ENCODE measurements around the gene MDM2. TPM values are rescaled to one million over a fixed set of nuclear protein-coding genes. Genes with fewer than 3 reads are reported as not detected.

MDM2 gene
- total and polyA plus RNA-seq, 9 of the 15 experiments (the other 6 are each of a cell fraction or from before 2014, with no cell fraction given): 13.6 to 100 (median 49.0) TPM

DNA sequence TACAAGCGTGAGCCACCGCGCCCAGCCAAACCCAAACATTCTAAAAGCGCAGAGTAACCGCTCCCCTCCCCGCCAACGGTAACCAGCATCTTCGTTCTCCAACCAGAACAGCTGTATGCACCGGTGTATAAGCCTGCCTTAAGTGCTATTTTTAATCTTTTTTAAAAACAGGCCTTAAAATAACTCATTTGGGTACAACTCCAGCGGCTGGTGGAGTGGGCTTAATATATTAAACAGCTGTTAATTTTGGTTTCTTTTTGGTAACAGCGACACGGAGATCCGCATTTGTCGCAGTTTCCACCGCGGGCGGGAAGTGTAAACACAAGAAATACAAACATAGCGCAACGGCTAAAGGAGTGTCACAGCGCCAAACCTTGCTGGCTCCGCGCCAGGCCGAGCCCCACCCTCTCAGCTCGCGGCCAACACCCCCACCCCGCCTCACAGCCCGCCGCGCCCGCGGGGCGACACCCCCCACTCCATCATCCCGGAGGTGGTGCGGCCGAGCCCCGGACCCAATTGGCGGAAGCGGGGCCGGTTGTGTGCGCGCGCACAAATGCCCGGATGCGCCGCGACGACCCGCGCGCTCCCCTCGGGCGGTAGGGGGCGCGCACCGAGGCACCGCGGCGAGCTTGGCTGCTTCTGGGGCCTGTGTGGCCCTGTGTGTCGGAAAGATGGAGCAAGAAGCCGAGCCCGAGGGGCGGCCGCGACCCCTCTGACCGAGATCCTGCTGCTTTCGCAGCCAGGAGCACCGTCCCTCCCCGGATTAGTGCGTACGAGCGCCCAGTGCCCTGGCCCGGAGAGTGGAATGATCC lies at the start of gene MDM2 (continued):
- TF ChIP-seq ZNF408 (CRISPR knock-in tag; IDR thresholded peaks at IDR 0.05; ENCODE audit: low read depth): no peak
- 0 out of 2 replicates have a peak, but pooled peaks have one; percentile 23 for TF ChIP-seq BHLHE40 (IDR thresholded peaks at IDR 0.05; ENCODE audit: low read length)
- TF ChIP-seq, protein P1, sequence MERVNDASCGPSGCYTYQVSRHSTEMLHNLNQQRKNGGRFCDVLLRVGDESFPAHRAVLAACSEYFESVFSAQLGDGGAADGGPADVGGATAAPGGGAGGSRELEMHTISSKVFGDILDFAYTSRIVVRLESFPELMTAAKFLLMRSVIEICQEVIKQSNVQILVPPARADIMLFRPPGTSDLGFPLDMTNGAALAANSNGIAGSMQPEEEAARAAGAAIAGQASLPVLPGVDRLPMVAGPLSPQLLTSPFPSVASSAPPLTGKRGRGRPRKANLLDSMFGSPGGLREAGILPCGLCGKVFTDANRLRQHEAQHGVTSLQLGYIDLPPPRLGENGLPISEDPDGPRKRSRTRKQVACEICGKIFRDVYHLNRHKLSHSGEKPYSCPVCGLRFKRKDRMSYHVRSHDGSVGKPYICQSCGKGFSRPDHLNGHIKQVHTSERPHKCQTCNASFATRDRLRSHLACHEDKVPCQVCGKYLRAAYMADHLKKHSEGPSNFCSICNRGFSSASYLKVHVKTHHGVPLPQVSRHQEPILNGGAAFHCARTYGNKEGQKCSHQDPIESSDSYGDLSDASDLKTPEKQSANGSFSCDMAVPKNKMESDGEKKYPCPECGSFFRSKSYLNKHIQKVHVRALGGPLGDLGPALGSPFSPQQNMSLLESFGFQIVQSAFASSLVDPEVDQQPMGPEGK (CRISPR knock-in tag; IDR thresholded peaks at IDR 0.05; ENCODE audit: borderline replicate concordance): no peak
- no peak for TF ChIP-seq ZFP30 (CRISPR knock-in tag; IDR thresholded peaks at IDR 0.05; ENCODE audit: borderline replicate concordance)
- peak; percentile 59 for TF ChIP-seq EP300 (IDR thresholded peaks at IDR 0.05; ENCODE audit: low read length)
- TF ChIP-seq ZC3H4 (CRISPR knock-in tag; IDR thresholded peaks at IDR 0.05; ENCODE audit: borderline replicate concordance): no peak
- TF ChIP-seq, protein P2, sequence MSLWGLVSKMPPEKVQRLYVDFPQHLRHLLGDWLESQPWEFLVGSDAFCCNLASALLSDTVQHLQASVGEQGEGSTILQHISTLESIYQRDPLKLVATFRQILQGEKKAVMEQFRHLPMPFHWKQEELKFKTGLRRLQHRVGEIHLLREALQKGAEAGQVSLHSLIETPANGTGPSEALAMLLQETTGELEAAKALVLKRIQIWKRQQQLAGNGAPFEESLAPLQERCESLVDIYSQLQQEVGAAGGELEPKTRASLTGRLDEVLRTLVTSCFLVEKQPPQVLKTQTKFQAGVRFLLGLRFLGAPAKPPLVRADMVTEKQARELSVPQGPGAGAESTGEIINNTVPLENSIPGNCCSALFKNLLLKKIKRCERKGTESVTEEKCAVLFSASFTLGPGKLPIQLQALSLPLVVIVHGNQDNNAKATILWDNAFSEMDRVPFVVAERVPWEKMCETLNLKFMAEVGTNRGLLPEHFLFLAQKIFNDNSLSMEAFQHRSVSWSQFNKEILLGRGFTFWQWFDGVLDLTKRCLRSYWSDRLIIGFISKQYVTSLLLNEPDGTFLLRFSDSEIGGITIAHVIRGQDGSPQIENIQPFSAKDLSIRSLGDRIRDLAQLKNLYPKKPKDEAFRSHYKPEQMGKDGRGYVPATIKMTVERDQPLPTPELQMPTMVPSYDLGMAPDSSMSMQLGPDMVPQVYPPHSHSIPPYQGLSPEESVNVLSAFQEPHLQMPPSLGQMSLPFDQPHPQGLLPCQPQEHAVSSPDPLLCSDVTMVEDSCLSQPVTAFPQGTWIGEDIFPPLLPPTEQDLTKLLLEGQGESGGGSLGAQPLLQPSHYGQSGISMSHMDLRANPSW (CRISPR knock-in tag; IDR thresholded peaks at IDR 0.05): no peak
- TF ChIP-seq KHSRP (IDR thresholded peaks at IDR 0.05): no peak
- TF ChIP-seq, protein P3, sequence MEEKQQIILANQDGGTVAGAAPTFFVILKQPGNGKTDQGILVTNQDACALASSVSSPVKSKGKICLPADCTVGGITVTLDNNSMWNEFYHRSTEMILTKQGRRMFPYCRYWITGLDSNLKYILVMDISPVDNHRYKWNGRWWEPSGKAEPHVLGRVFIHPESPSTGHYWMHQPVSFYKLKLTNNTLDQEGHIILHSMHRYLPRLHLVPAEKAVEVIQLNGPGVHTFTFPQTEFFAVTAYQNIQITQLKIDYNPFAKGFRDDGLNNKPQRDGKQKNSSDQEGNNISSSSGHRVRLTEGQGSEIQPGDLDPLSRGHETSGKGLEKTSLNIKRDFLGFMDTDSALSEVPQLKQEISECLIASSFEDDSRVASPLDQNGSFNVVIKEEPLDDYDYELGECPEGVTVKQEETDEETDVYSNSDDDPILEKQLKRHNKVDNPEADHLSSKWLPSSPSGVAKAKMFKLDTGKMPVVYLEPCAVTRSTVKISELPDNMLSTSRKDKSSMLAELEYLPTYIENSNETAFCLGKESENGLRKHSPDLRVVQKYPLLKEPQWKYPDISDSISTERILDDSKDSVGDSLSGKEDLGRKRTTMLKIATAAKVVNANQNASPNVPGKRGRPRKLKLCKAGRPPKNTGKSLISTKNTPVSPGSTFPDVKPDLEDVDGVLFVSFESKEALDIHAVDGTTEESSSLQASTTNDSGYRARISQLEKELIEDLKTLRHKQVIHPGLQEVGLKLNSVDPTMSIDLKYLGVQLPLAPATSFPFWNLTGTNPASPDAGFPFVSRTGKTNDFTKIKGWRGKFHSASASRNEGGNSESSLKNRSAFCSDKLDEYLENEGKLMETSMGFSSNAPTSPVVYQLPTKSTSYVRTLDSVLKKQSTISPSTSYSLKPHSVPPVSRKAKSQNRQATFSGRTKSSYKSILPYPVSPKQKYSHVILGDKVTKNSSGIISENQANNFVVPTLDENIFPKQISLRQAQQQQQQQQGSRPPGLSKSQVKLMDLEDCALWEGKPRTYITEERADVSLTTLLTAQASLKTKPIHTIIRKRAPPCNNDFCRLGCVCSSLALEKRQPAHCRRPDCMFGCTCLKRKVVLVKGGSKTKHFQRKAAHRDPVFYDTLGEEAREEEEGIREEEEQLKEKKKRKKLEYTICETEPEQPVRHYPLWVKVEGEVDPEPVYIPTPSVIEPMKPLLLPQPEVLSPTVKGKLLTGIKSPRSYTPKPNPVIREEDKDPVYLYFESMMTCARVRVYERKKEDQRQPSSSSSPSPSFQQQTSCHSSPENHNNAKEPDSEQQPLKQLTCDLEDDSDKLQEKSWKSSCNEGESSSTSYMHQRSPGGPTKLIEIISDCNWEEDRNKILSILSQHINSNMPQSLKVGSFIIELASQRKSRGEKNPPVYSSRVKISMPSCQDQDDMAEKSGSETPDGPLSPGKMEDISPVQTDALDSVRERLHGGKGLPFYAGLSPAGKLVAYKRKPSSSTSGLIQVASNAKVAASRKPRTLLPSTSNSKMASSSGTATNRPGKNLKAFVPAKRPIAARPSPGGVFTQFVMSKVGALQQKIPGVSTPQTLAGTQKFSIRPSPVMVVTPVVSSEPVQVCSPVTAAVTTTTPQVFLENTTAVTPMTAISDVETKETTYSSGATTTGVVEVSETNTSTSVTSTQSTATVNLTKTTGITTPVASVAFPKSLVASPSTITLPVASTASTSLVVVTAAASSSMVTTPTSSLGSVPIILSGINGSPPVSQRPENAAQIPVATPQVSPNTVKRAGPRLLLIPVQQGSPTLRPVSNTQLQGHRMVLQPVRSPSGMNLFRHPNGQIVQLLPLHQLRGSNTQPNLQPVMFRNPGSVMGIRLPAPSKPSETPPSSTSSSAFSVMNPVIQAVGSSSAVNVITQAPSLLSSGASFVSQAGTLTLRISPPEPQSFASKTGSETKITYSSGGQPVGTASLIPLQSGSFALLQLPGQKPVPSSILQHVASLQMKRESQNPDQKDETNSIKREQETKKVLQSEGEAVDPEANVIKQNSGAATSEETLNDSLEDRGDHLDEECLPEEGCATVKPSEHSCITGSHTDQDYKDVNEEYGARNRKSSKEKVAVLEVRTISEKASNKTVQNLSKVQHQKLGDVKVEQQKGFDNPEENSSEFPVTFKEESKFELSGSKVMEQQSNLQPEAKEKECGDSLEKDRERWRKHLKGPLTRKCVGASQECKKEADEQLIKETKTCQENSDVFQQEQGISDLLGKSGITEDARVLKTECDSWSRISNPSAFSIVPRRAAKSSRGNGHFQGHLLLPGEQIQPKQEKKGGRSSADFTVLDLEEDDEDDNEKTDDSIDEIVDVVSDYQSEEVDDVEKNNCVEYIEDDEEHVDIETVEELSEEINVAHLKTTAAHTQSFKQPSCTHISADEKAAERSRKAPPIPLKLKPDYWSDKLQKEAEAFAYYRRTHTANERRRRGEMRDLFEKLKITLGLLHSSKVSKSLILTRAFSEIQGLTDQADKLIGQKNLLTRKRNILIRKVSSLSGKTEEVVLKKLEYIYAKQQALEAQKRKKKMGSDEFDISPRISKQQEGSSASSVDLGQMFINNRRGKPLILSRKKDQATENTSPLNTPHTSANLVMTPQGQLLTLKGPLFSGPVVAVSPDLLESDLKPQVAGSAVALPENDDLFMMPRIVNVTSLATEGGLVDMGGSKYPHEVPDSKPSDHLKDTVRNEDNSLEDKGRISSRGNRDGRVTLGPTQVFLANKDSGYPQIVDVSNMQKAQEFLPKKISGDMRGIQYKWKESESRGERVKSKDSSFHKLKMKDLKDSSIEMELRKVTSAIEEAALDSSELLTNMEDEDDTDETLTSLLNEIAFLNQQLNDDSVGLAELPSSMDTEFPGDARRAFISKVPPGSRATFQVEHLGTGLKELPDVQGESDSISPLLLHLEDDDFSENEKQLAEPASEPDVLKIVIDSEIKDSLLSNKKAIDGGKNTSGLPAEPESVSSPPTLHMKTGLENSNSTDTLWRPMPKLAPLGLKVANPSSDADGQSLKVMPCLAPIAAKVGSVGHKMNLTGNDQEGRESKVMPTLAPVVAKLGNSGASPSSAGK (IDR thresholded peaks at IDR 0.05): no peak; the same call in 1 of the 2 replicates
- TF ChIP-seq EGR1 (conservative IDR thresholded peaks at IDR 0.05): peak; percentile 68
- no peak for TF ChIP-seq ZKSCAN3 (CRISPR knock-in tag; IDR thresholded peaks at IDR 0.05)
- TF ChIP-seq ZSCAN29 (IDR thresholded peaks at IDR 0.05): no peak

Measured in K562 (cell line).